SK-N-SH (cell line): Measurements from ENCODE around the gene TOMM40L. TPM values are rescaled to one million over a fixed set of nuclear protein-coding genes. Genes with fewer than 3 reads are reported as not detected.

Experiments used
- CTCF ChIA-PET: fragments of 300-600, 350-600 bp; formaldehyde crosslinking; extraction: SDS; loops from one replicate; lab custom pipeline; 2021; lab: Yijun Ruan, JAX
- POLR2A ChIA-PET: fragments of 350-600 bp; sonication (Branson Sonifier 250); formaldehyde crosslinking; extraction: SDS; loops from one replicate; lab custom pipeline; 2020; ENCODE audit warnings: antibody characterized with exemption, inconsistent platforms; lab: Yijun Ruan, JAX
- DNase-seq: peaks from one replicate; pipeline ENCODE4 v3.0.0; 2012
- H2AFZ ChIP-seq: fragments of 200-600 bp; sonication (generic); 2 replicates; pipeline ENCODE4 v1.8.1; 2016; ENCODE audit warnings: antibody characterized with exemption, mild to moderate bottlenecking, low read depth
- H3F3A ChIP-seq: fragments of 200-600 bp; sonication (generic); replicated peaks from 2 replicates; pipeline ENCODE3; 2016; ENCODE audit warnings: antibody characterized with exemption, mild to moderate bottlenecking; ENCODE audit not compliant: insufficient read depth
- H3K27ac ChIP-seq, 2 experiments: fragments of 200-500 bp in 1 of 2; fragments of 200-600 bp in 1 of 2; sonication (Bioruptor generic) in 1 of 2; sonication (generic), shearing (Covaris generic) in 1 of 2; 2 replicates each; pipeline versions ENCODE4 v1.5.1 to v1.6.1; 2014 to 2016; ENCODE audit warnings: low read depth in 2 of 2, inconsistent platforms in 1 of 2, low read length in 1 of 2, mild to moderate bottlenecking in 1 of 2, mixed read lengths in 1 of 2
- H3K27me3 ChIP-seq: fragments of 200-600 bp; sonication (generic), shearing (Covaris generic); 2 replicates; pipeline ENCODE4 v1.6.1; 2016; ENCODE audit warnings: mixed run types; ENCODE audit not compliant: insufficient read depth
- H3K36me3 ChIP-seq, 2 experiments: fragments of 200-500 bp in 1 of 2; fragments of 200-600 bp in 1 of 2; sonication (Bioruptor generic) in 1 of 2; sonication (generic) in 1 of 2; replicated peaks in 1 of 2; 2 replicates each; pipeline versions ENCODE3 to v1.5.1; 2014 to 2016; ENCODE audit warnings: low read length in 1 of 2, mild to moderate bottlenecking in 1 of 2; ENCODE audit not compliant: insufficient read depth in 2 of 2, control insufficient read depth in 1 of 2
- H3K4me1 ChIP-seq, 2 experiments: fragments of 200-500 bp in 1 of 2; fragments of 200-600 bp in 1 of 2; sonication (Bioruptor generic) in 1 of 2; sonication (generic), shearing (Covaris generic) in 1 of 2; 2 replicates each; pipeline versions ENCODE4 v1.5.1 to v1.6.1; 2014 to 2016; ENCODE audit warnings: low read depth in 1 of 2, low read length in 1 of 2, mixed run types in 1 of 2; ENCODE audit not compliant: insufficient read depth in 2 of 2, control insufficient read depth in 1 of 2
- H3K4me2 ChIP-seq: fragments of 200-600 bp; sonication (generic), shearing (Covaris generic); 2 replicates; pipeline ENCODE4 v1.6.1; 2017; ENCODE audit warnings: mixed run types
- H3K4me3 ChIP-seq, 2 experiments: fragments of 200-500 bp in 1 of 2; fragments of 200-600 bp in 1 of 2; sonication (Bioruptor generic) in 1 of 2; sonication (generic), shearing (Covaris generic) in 1 of 2; 2 replicates each; pipeline versions ENCODE4 v1.5.1 to v1.8.1; 2014 to 2016; ENCODE audit warnings: low read depth in 2 of 2, inconsistent platforms in 1 of 2, low read length in 1 of 2, mild to moderate bottlenecking in 1 of 2, mixed read lengths in 1 of 2, moderate library complexity in 1 of 2
- H3K79me2 ChIP-seq: fragments of 200-600 bp; sonication (generic); 2 replicates; pipeline ENCODE4 v1.8.1; 2017; ENCODE audit warnings: mild to moderate bottlenecking; ENCODE audit not compliant: insufficient read depth
- H3K9ac ChIP-seq: fragments of 200-600 bp; sonication (generic); 2 replicates; pipeline ENCODE4 v1.6.1; 2017; ENCODE audit warnings: mixed run types
- H3K9me2 ChIP-seq: fragments of 200-600 bp; sonication (generic); 2 replicates; pipeline ENCODE4 v1.6.1; 2017; ENCODE audit warnings: mixed run types
- H3K9me3 ChIP-seq: fragments of 200-600 bp; sonication (generic); 2 replicates; pipeline ENCODE4 v1.6.1; 2017; ENCODE audit warnings: mixed run types, mild to moderate bottlenecking, moderate library complexity
- H4K20me1 ChIP-seq: fragments of 200-600 bp; sonication (generic); 2 replicates; pipeline ENCODE4 v1.6.1; 2017; ENCODE audit warnings: mild to moderate bottlenecking, mixed run types; ENCODE audit not compliant: insufficient read depth
- CHD2 ChIP-seq: fragments of 150-350 bp; IDR thresholded peaks from 2 replicates; pipeline ENCODE4 v1.6.1; 2018; ENCODE audit warnings: low read length; ENCODE audit not compliant: partially characterized antibody
- CTCF ChIP-seq: fragments of 200-600 bp; sonication (generic); IDR thresholded peaks from 2 replicates; pipeline ENCODE4 v1.6.1; 2017; ENCODE audit warnings: antibody characterized with exemption, mild to moderate bottlenecking, moderate library complexity
- ELF1 ChIP-seq: IDR thresholded peaks from 2 replicates; pipeline ENCODE4 v1.4.0; 2012
- EZH2phosphoT487 ChIP-seq: fragments of 200-600 bp; sonication (generic); IDR thresholded peaks from 2 replicates; pipeline ENCODE4 v1.6.1; 2017; ENCODE audit warnings: low read depth, mixed run types, mild to moderate bottlenecking, antibody characterized with exemption, moderate library complexity, borderline replicate concordance
- FOSL2 ChIP-seq: IDR thresholded peaks from 2 replicates; pipeline ENCODE4 v1.4.0; 2012; ENCODE audit warnings: low read depth, mild to moderate bottlenecking, moderate library complexity, borderline replicate concordance
- FOXJ3 ChIP-seq: sonication (generic); formaldehyde crosslinking; IDR thresholded peaks from 2 replicates; pipeline ENCODE4 v1.5.1; 2020; ENCODE audit warnings: mild to moderate bottlenecking, missing genetic modification reagents
- GABPA ChIP-seq: IDR thresholded peaks from 2 replicates; pipeline ENCODE4 v1.4.0; 2012; ENCODE audit warnings: low read depth, mild to moderate bottlenecking
- GATA2 ChIP-seq: sonication (generic); formaldehyde crosslinking; IDR thresholded peaks from 2 replicates; pipeline ENCODE4 v1.5.0; 2020; ENCODE audit warnings: mild to moderate bottlenecking, missing genetic modification reagents
- MAX ChIP-seq: IDR thresholded peaks from 2 replicates; pipeline ENCODE4 v1.4.0; 2012; ENCODE audit warnings: low read depth
- NFIC ChIP-seq: IDR thresholded peaks from 2 replicates; pipeline ENCODE4 v1.4.0; 2012; ENCODE audit warnings: borderline replicate concordance
- NRF1 ChIP-seq: IDR thresholded peaks from 2 replicates; pipeline ENCODE4 v1.6.1; 2012; ENCODE audit warnings: low read depth, mild to moderate bottlenecking, low read length
- POLR2AphosphoS5 ChIP-seq: IDR thresholded peaks from 2 replicates; pipeline ENCODE4 v1.6.1; 2012; ENCODE audit warnings: low read depth, low read length
- RAD21 ChIP-seq: IDR thresholded peaks from 2 replicates; pipeline ENCODE4 v1.6.1; 2012; ENCODE audit warnings: mild to moderate bottlenecking, low read length
- RFX5 ChIP-seq: IDR thresholded peaks from 2 replicates; pipeline ENCODE4 v1.6.1; 2012; ENCODE audit warnings: mild to moderate bottlenecking, improper control_type of control experiment, low read length
- SMC3 ChIP-seq: IDR thresholded peaks from 2 replicates; pipeline ENCODE4 v1.6.1; 2012; ENCODE audit warnings: low read depth, low read length, improper control_type of control experiment
- TCF12 ChIP-seq: IDR thresholded peaks from 2 replicates; pipeline ENCODE4 v1.4.0; 2012
- YY1 ChIP-seq: IDR thresholded peaks from 2 replicates; pipeline ENCODE4 v1.4.0; 2012; ENCODE audit warnings: low read depth, mild to moderate bottlenecking
- WGBS: methylation state at CpG from one replicate; pipeline ENCODE4 v1.1.6; 2017; ENCODE audit warnings: low lambda C conversion rate; 5-methylcytosine and 5-hydroxymethylcytosine counted together
- polyA plus RNA-seq, 3 experiments: library from polyadenylated mRNA; depleted of rRNA; stranded (reverse); fragments of >200 nt; gene quantifications; 2 replicates each; pipeline ENCODE4 v1.2.3, GENCODE V29; 2012

TOMM40L gene
- polyA plus RNA-seq, 1 of the 3 experiments (the other 2 are of a cell fraction): 9.7 TPM

- H2AFZ ChIP-seq: no peak overlapping the region
- H3K9me2 ChIP-seq: no peaks in the 10 kb centered on the region
- no peaks in the 10 kb centered on the region for H3K9me3 ChIP-seq
- H3F3A ChIP-seq: no peaks in the 10 kb centered on the region
- peaks cover 0 to 19% of the 10 kb centered on the region in 2 experiments for H3K36me3 ChIP-seq
- H3K9ac ChIP-seq: no peak overlapping the region
- WGBS: 95% methylated on average over 14 of the region's 22 CpGs
- no peak overlapping the region for H3K4me3 ChIP-seq
- H3K4me1 ChIP-seq: peaks cover 0 to 19% of the 10 kb centered on the region in 2 experiments; a peak in 2 of 4 replicates
- no peak overlapping the region for H3K4me2 ChIP-seq
- ChIA-PET POLR2A (interaction anchor here (1.1 kb wide), 1 partner anchor 11 kb away, joined by 3 read pairs; no protein-coding TSS in a partner anchor), CTCF (interaction anchor here (0.8 to 7.0 kb wide), 15 partner anchors 10 to 192 kb away, joined by 3 to 65 read pairs (median 12); partner anchors contain the start of genes APOA2, B4GALT3, NDUFS2 and PPOX)
- H3K79me2 ChIP-seq: no peaks in the 10 kb centered on the region
- H4K20me1 ChIP-seq: no peaks in the 10 kb centered on the region
- TF ChIP-seq FOXJ3: no peak
- no peak for DNase-seq
- no peaks in the 10 kb centered on the region for H3K27me3 ChIP-seq
- H3K27ac ChIP-seq: no peak overlapping the region
These were observed 34.8 kb upstream of the TOMM40L start for GRCh38 chr1:161190962-161191521.

DNA sequence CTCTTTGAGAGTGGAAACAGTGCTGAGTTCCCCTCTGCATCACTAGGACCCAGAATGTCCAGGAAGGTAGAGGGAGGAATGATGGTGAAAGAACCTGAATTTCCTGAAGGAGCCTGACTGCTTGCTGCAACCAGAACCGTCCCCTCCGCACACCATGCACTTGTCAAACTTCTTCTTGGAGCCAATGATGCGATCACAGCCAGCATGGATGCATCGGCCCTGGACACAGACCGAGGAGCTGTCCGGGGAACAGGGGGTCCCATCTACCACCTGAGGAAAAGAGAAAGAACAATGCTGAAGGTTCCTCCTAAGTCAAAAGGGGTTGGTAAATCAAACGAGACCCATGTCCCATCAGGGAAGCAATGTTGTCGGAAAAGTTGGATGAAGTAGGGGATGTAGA is 33.9 kb upstream of the TOMM40L start:
- Histone ChIP-seq H3K9me3 (no peaks in the 10 kb centered on the region), H3K36me3 (peaks cover 0 to 19% of the 10 kb centered on the region in 2 experiments), H3K27ac (no peak overlapping the region), H3K9ac (no peak overlapping the region), H3K27me3 (no peaks in the 10 kb centered on the region), H3K4me2 (no peak overlapping the region), H3F3A (no peaks in the 10 kb centered on the region), H3K4me3 (no peak overlapping the region), H3K79me2 (no peaks in the 10 kb centered on the region), H4K20me1 (no peaks in the 10 kb centered on the region), H3K9me2 (no peaks in the 10 kb centered on the region), H2AFZ (no peak overlapping the region), H3K4me1 (peaks cover 5 to 27% of the 10 kb centered on the region in 2 experiments; a peak in 3 of 4 replicates)
- POLR2A ChIA-PET: interaction anchor here (1.1 to 1.4 kb wide), 2 partner anchors 10 to 34 kb away, joined by 3 read pairs; partner anchors contain the start of genes NDUFS2 and TOMM40L
- CTCF ChIA-PET: interaction anchor here (0.6 to 7.0 kb wide), 24 partner anchors 11 to 195 kb away, joined by 3 to 65 read pairs (median 6); partner anchors contain the start of genes APOA2, B4GALT3, CFAP126 and FCER1G
- DNase-seq: no peak
- no peak for TF ChIP-seq POLR2AphosphoS5
- TF ChIP-seq GABPA: no peak
- 55% methylated on average over 8 of the region's 8 CpGs for WGBS

- Histone ChIP-seq H3K4me3 (no peak overlapping the region), H3K4me2 (no peak overlapping the region), H3K27me3 (no peaks in the 10 kb centered on the region), H3K36me3 (peaks cover 0 to 19% of the 10 kb centered on the region in 2 experiments), H2AFZ (peak overlapping the region; percentile 80), H4K20me1 (no peaks in the 10 kb centered on the region), H3K4me1 (peaks cover 11 to 35% of the 10 kb centered on the region in 2 experiments; a peak in 3 of 4 replicates), H3K9me3 (no peaks in the 10 kb centered on the region), H3K9ac (no peak overlapping the region), H3F3A (no peaks in the 10 kb centered on the region), H3K27ac (peak overlapping the region in 1 of 2 experiments; percentile 48; a peak in 2 of 4 replicates), H3K9me2 (no peaks in the 10 kb centered on the region), H3K79me2 (no peaks in the 10 kb centered on the region)
- CTCF ChIA-PET: interaction anchor here (0.6 to 7.0 kb wide), 28 partner anchors 11 to 194 kb away, joined by 3 to 65 read pairs (median 6); partner anchors contain the start of genes APOA2, CFAP126, FCER1G and NDUFS2
- 29% methylated on average over 8 of the region's 15 CpGs for WGBS
- POLR2A ChIA-PET: interaction anchor here (1.1 to 1.4 kb wide), 2 partner anchors 9 to 33 kb away, joined by 3 read pairs; partner anchors contain the start of genes NDUFS2 and TOMM40L
- DNase-seq: peak; percentile 89
- TF ChIP-seq MAX (no peak), FOSL2 (no peak), CTCF (peak; percentile 86), SMC3 (peak; percentile 87), RAD21 (peak; percentile 85), GATA2 (CRISPR knock-in tag) (no peak), RFX5 (no peak), CHD2 (peak; percentile 37), YY1 (no peak), NRF1 (no peak), TCF12 (no peak), ELF1 (no peak), NFIC (no peak), EZH2phosphoT487 (no peak)
These were observed 33.1 kb upstream of the TOMM40L start for GRCh38 chr1:161192476-161193465.
